GM18909 (cell line): ENCODE data around the gene AGPAT2.

Experiments used
- ATAC-seq: cut with Tn5 transposase; IDR thresholded peaks from one replicate; pipeline ENCODE4 v1.9.1; 2021; ENCODE audit warnings: mild to moderate bottlenecking; ENCODE audit not compliant: unreplicated experiment, poor library complexity

Gene AGPAT2

DNA sequence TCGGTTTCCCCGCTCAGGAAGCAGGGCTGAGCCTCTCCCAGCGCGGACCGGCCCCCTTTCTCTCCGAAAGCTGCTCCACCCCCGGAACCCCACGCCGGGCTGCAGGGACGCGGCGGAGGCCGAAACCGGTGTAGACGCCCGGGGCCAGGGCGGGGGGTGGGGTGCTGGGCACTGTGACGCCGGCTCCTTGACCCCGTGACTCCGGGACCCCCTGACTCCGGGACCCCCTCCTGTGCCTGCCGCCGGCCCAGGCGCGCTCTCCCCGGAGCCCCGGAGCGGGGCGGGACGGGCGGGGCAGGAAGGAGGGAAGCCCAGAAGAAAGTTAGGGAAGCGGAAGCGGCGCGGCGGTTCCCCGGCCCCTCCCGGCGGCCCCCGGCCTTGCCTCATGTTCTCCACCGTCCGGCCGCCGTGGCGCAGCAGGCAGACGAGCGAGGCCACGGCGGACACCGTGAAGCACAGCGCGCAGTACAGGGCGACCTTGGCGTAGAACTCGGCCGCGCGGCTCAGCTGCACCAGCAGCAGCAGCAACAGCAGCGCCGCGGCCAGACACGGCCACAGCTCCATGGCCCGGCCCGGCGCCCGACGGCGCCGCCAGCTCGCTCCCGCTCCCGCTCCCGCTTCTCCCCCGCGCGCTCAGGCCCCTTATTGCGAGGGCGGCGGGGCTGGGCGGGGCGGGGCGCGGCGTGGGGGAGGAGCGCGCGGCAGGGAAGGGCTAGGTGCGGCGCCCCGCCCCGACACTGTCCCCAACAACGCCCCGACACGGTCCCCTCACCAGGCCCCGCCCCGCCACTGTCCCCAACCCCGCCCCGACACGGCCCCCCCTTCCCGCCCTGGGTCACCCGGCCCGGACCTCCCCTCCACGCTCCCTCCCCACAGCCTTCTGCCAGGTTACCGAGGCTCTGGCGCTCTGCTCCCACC is at the start of gene AGPAT2:
Gene AGPAT2 (minus strand): TSS at position 664 of the 918 bp plus-strand sequence. CDS start 100 bp downstream, at position 564.
- ATAC-seq, result peak; percentile 53

DNA sequence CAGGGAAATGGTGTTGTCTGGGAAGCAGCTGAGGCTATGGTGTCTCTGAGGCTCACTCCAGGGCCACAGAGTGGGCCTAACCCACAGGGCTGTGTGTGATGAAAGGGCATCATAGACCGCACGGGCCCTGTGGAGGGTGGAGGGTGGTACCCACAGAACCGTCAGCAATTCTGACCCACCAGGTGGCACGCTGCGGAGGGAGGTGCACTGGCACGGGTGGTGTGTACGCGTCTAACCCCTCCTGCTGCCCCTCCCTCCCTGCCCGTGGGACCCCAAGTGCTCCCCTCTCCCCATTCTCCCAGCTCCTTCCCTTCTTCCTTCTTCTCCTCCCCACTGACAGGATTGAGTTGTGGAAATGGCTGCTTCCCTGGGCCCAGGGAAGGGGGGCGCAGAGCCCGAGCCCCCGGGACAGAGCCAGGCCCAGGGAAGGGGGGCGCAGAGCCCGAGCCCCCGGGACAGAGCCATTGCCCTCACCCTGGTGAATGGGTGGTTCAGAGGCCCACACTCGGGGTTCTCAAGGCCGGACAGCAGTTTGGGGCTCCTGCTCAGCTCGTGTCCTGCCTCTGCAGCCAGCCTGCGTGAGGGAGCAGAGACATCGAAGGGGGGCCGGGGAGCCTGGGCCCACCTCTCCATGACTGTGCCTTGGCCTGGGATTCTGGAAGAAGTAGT is 48.7 kb upstream of the AGPAT2 start:
- ATAC-seq, result no peak

DNA sequence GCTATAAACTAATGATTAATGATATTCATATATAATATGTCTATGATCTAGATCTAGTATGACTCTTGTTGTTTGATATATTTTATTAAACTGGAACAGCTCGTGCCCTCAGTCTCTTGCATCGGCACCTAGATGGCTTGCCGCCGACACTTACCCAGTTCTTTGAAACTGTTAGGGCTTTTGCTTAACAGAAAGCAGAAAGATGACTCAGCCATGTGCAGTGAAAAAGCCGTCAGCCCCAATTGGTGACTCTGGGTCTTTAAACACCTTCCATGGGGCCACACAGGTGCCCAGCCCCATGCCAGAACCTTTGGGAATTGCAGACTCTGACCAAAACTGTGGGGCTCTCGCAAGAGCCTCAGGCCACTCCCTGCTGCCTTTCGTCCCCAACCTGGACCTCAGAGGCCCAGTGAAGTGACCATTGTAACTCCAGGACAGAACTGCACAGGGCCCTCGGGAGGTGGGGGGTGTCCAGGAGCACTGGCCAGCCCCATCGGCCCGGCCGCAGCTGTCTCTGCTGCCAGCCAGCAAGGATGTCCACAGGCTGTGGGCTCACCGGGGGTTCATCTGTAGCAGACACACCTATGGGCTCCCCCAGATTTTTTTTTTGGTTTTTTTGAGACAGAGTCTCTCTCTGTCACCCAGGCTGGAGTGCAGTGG is 47.7 kb upstream of the AGPAT2 start:
- no peak for ATAC-seq

- ATAC-seq, result no peak
Observed at GRCh38 chr9:136733611-136734010, 46.4 kb upstream of the AGPAT2 start.

- ATAC-seq, result no peak
Observed at GRCh38 chr9:136732444-136733178, 45.4 kb upstream of the AGPAT2 start.

GRCh38 chr9:136729926-136730325 is 42.7 kb upstream of the AGPAT2 start:
- ATAC-seq, result no peak

DNA sequence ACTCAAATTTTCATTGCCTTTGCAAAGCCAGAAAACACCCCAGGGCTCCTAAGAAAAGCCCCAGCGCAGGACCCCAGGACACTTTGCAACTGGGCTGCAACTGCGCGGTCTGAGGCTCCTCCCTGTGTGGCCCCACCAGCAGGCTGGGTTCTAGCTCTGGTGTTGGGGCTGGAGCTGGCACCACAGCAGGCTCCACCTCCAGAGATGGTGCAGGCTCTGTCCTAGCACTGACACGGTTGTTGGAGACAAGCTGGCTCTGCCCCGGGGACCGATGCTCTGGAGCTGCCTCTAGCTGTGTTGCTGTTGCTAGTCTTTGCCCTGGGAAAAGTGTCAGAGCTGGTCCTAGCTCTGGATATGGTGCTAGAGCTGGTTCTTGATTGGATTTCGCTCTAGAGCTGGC is 41.9 kb upstream of the AGPAT2 start:
- ATAC-seq, result no peak

- peak; percentile 21 for ATAC-seq
Observed at GRCh38 chr9:136728548-136729123, 41.4 kb upstream of the AGPAT2 start.

- ATAC-seq, result peak; percentile 68
Observed at GRCh38 chr9:136728080-136728547, 40.9 kb upstream of the AGPAT2 start.

DNA sequence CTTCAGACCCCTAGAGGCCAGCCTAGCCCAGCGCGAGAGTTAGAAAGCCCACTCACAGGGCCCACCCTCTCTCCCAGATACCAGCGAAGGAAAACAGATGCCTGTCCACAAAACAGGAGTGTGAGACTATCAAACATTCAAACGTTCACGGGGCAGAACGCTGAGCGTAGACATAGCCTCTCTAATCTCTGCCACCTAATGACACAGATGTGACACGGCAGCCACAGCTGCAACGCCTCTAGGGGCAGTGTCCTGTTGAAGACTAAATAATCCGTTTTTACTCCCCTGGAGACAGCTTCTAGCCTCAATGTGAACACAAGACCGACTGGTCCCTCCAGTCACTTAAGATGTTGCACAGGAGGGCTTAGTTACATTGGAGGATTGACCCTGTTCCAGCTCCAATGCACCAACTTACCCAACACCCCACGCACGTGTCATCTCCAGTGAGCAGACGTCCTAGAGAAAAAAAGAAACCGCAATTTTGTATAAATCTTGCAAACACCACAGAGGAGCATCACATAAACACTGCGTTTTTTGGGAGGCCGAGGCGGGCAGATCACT is 39.5 kb upstream of the AGPAT2 start:
- no peak for ATAC-seq

DNA sequence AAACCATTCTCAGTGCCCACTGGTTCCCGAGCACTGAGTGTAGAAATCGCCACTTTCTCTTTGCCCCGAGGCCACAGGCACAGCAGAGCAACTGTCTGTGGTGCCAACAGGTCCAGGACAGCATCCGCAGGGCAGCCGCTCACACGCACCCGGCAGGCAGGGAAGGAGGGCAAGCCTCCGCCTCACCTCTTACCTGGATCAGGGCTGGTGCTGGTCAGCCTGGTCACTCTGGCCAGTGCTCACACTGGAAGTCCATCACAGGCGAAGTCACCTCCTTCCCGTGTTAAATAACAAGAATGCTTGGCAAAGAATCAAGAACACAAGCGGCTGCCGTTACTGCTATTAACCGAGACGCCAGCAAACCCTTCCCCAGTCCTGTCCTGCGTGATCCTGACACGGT is 38.9 kb upstream of the AGPAT2 start:
- no peak for ATAC-seq

DNA sequence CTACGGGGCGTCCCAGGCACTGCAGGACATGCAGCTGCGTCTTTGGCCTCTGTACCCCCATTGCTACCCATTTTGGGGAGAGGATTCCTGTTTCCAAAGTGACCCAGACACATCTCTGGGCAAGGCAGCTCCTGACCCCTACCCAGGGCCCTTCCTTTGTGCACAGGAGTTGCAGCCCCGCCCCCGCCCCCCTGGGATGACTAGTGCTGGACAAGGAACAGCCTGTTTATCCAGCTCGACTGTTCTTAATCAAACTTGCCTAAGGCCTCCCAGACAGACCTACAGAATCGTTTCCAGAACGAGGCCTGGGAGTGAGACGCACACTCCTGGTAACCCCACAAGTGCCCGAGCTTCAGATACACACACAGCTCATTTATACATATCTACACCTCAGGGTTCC is 38.4 kb upstream of the AGPAT2 start:
- no peak for ATAC-seq

DNA sequence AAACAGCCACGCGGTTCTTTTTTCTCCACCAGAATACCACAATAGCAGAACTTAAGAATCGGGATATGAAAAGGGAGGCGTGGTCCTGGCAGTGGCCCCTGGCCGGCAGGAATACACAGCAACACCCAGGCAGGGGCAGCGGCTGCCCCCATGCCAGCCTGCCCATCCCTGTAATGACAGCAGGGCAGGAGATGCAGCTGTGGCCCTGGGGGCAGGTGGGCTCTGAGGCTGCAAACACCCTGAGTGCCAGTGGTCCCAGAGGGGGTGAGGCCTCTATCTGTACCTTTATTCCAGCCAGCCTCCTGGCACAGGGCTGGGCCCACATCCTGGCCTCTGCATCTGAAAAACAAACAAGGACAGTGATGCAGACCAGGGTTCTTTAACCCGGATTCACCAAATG is 37.5 kb upstream of the AGPAT2 start:
- ATAC-seq, result no peak

DNA sequence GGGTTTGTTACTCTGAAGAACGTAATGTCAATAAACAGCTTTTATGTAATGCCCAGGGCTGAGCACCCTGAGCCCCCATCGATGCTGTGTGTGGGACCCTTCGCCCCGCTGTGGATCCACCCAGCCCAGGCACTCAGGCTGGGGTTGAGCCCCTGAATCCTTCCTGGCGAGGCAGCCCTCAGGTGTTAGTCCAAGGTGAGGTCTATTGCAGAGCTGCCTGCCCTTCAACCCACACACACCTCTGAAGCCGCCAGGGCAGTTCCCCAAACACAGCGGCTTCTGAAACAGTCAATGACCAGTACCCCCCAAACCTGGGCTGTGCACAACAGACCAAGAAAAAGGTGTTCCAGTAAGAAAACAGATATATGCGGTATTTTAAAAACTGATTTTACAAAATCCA is 36.7 kb upstream of the AGPAT2 start:
- no peak for ATAC-seq

DNA sequence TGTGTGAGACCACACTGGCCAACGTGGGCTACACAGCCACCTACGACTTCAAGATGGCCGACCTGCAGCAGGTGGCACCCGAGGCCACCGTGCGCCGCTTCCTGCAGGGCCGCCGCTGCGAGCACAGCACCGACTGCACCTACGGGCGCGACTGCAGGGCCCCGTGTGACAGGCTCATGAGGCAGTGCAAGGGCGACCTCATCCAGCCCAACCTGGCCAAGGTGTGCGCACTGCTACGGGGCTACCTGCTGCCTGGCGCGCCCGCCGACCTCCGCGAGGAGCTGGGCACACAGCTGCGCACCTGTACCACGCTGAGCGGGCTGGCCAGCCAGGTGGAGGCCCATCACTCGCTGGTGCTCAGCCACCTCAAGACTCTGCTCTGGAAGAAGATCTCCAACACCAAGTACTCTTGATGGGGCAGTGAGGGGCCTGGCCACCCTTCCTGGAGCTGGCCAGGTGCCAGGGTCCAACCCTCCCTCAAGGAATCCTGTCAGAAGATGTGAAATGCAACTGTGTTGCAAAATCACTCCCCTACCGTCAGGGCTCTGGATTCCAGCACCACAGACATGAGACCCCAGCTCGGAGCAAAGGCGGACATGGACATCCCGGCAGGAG is 36.2 kb upstream of the AGPAT2 start:
- ATAC-seq, result no peak

GRCh38 chr9:136722969-136723356 is 35.7 kb upstream of the AGPAT2 start:
- no peak for ATAC-seq

DNA sequence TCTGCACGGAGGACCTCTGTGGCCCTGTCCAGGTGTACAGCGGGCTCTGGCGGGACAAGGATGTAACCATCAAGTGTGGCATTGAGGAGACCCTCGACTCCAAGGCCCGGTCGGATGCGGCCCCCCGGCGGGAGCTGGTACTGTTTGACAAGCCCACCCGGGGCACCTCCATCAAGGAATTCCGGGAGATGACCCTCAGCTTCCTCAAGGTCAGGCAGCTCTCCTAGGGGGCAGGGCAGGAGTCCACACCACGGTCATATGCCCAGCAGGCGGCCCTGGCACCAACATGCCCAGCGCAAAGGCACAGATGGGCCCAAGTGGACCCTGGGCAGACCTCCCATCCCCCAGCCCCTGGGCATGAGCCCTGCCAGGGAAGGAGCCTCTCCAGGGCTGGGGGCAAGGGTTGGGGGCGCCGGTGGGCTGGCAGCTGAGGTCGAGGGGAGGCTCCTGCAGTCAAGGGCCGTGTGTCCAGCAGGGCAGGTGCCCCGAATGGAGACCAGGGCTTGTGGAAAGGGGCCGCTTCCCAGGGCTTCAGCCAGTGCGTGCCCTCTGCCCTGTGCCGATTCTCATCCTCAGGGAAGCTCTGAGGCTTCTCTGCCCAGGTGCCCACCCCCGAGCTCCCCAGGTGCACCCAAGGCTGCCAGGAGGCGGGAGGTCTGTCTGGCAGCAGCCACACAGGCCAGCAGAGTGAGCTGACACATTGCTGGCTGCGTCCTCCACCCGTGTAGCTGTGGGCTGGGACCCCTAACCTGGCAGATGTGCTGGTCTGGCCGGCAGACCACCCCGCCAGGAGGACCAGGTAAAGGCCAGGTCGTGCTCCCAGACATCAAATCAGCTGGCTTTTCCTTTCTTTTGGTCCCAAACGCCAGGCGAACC is 35.1 kb upstream of the AGPAT2 start:
- ATAC-seq, result no peak

- ATAC-seq, result no peak
Observed at GRCh38 chr9:136721339-136722092, 34.3 kb upstream of the AGPAT2 start.
